Activated CD4-positive, alpha-beta T cell treated with anti-CD3 and anti-CD28 coated beads for 1 hour (primary cell): ENCODE measurements around the gene SMU1.
"Not testable (repeated sequence)": the region's sequence is repeated elsewhere in the genome, so short reads cannot be mapped to it uniquely, and the experiment has no call there.

Source experiments
- DNase-seq: peaks from one replicate; pipeline ENCODE4 v3.0.0-alpha.2; 2020

Gene SMU1

GRCh38 chr9:33011831-33012230 lies 64.6 kb downstream of the SMU1 start:
- DNase-seq: no peak

- DNase-seq: no peak
These were observed 68.7 kb downstream of the SMU1 start for GRCh38 chr9:33007755-33008154.

- not testable (repeated sequence) for DNase-seq
These were observed 71.1 kb downstream of the SMU1 start for GRCh38 chr9:33005335-33005734.

DNA sequence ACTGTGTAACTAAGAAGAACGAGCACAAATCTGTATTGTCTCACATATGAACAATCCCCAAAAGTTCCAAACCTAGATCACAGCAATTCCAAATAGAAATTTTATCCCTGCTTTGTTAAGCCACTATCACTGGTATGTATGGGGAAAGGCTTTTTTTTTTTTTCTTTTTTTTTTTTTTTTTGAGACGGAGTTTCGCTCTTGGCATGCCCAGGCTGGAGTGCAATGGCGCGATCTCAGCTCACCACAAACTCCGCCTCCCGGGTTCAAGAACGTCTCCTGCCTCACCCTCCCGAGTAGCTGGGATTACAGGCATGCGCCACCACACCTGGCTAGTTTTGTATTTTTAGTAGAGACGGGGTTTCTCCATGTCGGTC lies 75.8 kb downstream of the SMU1 start:
- DNase-seq: peak; percentile 9

DNA sequence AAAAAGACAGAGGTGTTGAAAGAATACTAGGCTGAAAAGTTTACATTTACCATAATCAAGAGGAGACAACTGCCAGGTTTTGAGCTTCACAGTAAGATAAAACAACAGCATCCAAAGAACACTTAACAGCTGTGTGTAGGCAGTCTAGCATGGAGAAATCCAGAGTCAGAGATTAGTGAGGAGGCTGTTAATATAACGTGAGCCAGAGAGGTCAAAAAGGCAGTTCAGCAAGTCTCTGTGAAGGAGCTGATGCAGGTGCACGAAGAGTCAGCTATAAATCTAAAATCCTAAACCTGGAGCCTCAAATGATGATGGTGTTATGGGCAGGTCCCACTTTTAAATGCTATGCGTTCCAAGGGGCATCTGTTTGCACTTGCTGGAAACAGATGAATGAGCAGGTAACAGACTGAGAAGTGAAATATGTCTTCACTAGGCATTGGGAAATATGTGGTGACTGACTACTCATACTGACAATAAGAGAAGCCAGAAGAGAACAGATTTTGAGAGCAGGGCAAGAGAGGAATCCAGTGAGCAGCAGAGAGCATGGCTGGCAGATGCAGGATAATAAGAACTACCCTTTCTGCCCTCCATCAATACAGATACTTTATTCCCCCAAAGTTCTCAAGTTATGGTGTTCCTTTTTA lies 83.8 kb downstream of the SMU1 start:
- no peak for DNase-seq

DNA sequence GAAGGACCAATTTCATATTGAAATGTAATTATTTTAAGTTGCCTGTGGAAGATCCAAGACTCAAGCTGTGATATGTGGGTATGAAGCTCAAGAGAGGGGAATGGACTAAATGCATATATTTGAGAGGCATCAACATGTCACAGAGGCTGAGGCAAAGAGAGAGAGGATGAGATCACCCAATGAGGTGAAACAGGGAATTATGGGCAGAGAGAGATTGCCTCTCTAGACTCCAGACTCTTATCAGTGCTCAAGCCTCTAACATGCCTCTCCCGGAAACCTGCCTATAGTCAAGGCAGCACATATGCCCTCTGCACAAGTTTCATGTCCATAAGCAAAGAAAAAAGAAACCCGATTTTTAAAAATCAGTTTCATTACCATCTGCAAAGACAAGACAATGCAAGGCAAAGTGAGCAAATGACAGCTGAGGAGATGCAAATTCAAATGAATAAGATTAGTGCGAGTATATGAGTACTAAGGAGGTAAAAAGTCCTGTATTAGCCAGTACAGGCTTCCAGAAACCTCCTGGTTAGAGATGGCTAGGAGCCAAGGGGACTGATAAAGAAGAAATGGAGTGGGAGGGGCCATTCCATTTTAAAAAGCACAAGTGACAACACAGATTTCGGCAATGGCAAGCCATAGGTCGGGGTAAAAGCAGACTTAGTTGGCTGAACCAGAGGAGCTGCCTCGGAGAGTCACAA lies 84.4 kb downstream of the SMU1 start:
- no peak for DNase-seq
